ENCODE measurements around the gene SPHK1.

GRCh38 chr17:76370261-76370993 is 14.0 kb upstream of the SPHK1 start:
- TF ChIP-seq CTCF (IDR thresholded peaks at IDR 0.05) (peak; percentile 47 to 60 (median 57)), POLR2A (IDR thresholded peaks at IDR 0.05) (no peak)

Data from breast epithelium (tissue), 3 donors.